ENCODE measurements around the gene PHACTR3.

The PHACTR3 gene

DNA sequence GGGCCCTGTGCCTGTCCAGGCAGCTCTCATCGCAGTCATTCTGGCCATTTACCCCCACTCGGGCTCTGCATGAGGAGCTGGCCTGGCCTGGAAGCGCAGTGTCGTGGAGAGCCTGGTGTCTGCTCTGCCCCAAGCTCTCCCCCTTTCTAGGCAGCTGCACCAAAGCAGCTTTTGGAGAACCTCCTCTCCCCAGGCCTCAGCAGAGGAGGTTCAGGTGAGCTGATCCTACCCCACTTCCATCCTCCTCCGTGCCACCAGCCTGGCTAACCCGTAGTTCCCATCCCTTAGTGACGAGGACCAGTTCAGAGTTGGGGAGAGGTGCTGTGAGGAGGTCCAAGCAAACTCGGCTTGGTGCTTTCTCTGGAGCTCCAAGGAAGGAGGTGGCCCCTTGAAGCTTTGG is 30.5 kb upstream of the PHACTR3 start:
- DNase-seq (ENCODE audit: low read depth in 1 of 2, low spot score in 1 of 2) = no peak

GRCh38 chr20:59574308-59574707 is 30.0 kb upstream of the PHACTR3 start:
- DNase-seq (ENCODE audit: low read depth in 1 of 2, low spot score in 1 of 2) = no peak

GRCh38 chr20:59575216-59575615 is 29.1 kb upstream of the PHACTR3 start:
- no peak for DNase-seq (ENCODE audit: low read depth in 1 of 2, low spot score in 1 of 2)

- DNase-seq (ENCODE audit: low read depth in 1 of 2, low spot score in 1 of 2) = no peak
Observed at GRCh38 chr20:59575653-59576052, 28.7 kb upstream of the PHACTR3 start.

DNA sequence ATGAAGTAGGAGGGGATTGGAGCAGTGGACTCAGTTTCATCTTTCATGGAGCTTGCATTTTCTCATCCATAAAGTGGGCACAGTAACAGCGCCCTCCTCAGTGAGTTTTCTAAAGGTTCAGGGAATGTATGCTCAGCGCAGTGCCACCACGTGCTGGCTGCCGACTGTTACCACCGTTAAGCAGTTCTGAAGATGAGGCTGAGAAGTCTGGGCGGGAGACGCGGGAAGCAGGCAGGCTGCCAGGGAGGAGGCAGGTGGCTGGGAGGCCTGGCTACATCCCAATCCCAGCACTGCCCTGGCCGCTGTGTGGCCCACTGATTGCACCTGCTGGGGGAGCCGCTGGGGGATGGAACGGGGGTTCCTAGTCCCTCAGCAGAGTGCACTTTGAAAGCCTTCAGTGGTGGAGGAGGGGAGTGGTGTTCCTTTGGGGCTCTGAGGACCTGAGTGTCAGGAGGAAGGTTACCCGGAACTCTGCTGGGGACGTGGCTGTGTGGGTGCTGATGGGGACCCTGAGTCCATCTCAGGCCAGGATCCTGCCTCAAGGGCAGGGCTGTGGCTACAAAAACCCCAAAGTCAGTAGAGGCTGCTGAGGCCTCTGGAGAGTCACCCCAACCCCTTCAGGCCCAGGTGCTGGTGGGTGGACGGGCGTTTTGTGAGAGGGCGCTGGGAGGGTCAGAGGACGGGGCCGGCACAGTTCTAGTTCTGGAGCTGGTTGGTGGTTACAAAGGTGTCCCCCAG is 28.0 kb upstream of the PHACTR3 start:
- DNase-seq (ENCODE audit: low read depth in 1 of 2, low spot score in 1 of 2) = no peak

DNA sequence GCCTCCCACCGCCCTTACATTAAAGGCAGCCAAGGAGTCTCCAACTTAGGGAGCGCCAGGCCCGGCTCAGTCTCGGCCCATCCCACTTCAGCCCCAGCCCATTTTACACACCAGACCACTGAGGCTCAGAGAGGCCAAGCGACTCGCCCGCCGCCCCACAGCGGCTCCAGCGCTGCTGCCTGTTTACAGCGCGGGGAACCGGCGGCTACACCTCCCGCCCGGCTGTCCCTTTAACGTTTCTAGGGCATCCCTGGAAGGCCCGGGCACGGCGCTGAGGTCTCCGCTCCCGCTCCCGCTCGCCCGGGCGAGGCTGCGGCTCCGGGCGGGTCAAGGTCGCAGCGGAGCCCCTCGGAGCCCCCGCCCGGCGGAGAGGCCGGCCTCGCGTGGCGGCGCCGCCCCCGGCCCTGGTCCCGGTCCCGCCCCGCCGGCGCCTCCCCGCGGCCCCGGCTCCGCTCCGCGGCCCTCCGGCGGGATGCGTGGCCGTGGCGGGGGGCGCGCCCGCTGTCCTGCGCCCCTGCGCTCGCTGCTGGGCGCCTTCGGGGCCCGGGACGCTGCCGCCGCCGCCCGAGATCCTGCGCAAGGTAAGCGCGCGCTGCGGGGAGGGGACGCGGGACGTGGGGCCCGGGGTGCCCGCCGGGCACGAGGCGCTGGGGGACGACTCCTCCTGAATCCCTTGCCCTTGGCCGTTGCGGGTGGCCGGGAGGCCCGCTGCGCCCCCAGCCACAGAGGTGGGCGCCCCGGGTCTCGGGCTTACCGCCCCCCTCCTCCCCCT is 27.1 kb upstream of the PHACTR3 start:
- no peak for DNase-seq (ENCODE audit: low read depth in 1 of 2, low spot score in 1 of 2)

DNA sequence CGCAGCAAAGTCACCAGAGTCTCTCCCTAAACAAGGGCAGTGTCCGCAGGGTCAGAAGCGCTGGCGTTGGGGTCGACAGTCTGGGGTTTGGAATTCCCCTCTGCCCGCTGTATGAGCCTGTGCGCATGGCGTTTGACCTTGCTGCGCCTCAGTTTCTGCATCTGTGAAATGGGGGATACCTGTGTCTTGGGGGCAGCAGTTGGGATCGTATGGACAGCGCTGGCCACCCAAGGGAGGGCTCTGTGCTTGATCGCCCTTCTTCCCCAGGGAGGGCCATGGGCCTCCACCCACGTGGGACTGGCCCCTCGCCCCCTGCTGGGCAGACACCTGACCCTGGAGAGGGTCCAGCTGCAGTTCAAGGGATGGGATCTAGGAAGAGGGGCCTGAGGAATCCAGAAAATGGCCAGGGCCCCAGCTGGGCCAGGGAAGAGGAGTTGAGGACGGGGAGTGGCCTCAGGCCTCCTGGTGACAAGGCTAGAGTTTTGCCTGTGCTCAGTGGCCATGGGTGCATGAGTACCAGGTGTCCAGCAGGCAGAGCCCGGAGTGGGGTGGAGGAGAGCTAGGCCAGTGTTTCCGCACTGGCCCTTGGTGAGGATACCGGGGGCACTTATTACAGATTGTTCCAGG is 26.4 kb upstream of the PHACTR3 start:
- no peak for DNase-seq (ENCODE audit: low read depth in 1 of 2, low spot score in 1 of 2)

GRCh38 chr20:59578436-59579403 is 25.6 kb upstream of the PHACTR3 start:
- no peak for DNase-seq (ENCODE audit: low read depth in 1 of 2, low spot score in 1 of 2)

DNA sequence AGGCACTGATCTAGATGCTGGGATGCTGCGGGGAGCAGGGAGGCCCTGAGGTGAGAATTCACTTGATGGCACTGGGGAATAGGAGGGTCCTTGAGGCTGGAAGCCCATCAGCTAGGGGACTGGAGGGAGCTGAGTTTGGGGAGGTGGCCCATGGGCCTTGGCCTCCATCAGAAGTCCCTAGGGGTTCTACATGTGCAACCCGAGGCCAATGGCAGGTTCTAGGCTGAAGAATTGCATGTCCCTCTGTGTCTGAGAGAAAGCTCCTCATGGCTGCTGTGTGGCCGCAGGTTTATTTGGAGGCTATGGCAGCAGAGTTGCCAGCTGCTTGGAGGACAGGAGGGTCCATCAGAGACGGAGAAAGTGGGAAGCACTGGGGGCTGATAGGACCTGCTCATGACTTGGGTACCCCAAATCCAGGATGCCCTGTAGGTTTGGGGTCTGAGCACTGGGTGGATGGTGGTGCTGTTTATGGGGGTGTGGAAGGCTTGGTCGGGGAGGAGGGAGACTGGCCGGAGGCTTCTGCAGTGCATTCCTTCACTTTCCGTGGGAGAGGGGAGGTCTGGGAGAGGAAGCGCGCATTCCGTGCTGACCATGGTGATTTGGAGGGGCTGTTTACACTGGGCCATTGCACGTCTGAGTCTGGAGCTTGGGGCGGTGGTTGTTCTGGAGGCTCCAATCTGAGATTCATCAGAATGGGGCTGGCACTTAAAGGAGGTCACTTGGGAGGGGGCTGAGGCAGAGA is 24.8 kb upstream of the PHACTR3 start:
- DNase-seq (ENCODE audit: low read depth in 1 of 2, low spot score in 1 of 2) = no peak

DNA sequence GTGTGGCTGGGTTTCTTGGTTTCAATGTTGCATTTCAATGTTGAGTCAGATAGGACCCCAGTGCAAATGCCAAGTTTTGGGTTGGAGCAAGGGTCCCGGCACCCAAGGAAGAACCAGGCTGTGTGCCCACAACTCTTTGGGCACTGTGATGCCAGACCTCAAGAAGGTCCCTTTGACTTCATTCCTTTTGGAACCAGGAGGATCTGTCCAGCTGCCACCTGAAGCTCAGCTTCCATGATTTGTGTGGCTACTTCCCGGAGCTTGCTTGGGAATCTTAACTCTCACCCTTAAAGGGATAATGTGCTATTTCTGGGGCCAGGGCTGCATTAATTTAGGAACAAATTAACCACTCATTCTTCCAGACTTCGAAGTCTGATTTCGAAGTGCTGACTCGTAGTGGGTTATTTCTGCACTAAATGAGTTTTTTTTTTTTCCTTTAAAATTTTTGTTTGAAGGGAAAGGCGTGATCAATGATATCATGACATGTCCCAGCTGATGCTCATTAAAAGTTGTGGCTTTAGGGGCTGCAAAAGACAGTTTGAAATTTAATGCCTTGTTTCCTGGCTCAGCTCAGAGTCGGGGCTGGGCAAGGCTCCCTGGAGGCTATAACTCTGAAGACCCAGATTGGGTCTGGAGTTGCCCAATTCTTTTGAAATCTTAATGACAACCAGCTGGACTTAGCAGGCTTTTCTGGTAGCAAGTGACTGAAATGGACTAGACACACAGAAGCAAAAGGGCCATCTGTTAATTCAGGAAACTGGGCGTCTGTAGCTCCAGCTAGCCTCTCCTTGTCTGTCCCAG is 24.0 kb upstream of the PHACTR3 start:
- DNase-seq (ENCODE audit: low read depth in 1 of 2, low spot score in 1 of 2) = no peak

- no peak for DNase-seq (ENCODE audit: low read depth in 1 of 2, low spot score in 1 of 2)
Observed at GRCh38 chr20:59580991-59581401, 23.3 kb upstream of the PHACTR3 start.

DNA sequence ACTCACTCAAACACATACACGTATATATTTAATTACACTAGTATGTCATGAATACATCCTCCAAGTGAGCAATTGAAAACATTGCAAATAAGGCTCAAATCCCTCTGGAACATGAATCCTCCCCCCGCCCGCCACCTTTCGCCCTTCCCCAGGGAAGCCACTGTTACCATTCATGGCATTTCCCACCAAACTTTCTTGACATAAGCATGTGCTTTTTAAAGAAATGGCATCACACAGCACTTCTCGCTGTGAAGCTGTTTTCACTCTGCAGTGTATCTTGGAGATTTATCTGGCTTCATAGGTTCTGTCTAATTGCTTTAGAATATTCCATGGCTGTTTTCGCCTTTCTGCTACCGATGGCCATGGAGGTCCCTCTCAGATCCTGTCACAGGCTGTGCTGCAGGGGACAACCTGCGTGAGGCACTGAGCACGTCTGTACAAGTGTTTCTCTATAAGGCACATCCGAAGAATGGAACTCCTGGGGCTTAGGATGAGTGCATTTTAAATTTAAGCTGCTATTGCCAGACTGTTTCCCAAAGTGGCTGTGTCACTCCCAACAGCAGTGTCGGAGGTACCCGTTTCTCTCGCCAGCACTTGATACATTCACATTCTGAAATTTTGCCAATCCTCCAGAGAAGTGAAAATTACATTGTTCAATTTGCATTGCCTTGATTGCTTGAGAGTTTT is 22.2 kb upstream of the PHACTR3 start:
- no peak for DNase-seq (ENCODE audit: low read depth in 1 of 2, low spot score in 1 of 2)

- DNase-seq (ENCODE audit: low read depth in 1 of 2, low spot score in 1 of 2) = no peak
Observed at GRCh38 chr20:59583428-59584277, 20.7 kb upstream of the PHACTR3 start.

GRCh38 chr20:59584278-59584925 is 19.9 kb upstream of the PHACTR3 start:
- DNase-seq (ENCODE audit: low read depth in 1 of 2, low spot score in 1 of 2) = no peak

DNA sequence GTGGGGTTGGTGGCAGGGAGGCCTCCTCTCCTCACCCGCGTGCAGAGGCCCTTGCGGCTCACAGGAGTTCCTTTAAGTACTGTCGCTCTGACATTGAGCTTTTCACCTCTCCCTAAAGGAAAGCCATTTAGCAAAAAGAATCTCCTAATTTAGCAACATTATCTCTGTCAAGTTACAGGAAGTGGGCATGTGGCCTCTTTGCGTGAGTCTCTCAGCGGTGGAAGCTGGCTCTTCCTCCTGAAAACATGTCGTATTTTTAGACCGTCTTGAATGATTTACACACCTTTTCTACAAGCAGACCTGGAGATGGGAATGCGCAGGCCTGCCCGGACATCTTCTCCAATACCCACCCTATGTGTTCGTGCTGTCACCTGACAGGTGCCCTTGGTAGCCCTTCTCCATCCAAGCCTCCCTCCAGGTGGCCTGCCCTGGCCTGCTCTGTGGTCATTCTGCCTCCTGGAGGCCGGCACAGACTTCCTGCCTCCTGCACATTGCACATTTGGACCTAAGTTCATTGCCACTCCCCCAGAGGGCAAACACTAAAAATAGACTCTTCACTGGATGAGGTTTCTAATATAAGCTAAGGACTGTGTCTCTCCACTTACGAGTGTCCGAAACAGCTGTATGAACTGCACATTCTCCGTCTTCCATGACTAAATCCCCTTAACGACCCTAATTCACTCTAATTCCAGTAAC is 18.5 kb upstream of the PHACTR3 start:
- no peak for DNase-seq (ENCODE audit: low read depth in 1 of 2, low spot score in 1 of 2)

GRCh38 chr20:59586613-59587012 is 17.7 kb upstream of the PHACTR3 start:
- DNase-seq (ENCODE audit: low read depth in 1 of 2, low spot score in 1 of 2) = no peak

DNA sequence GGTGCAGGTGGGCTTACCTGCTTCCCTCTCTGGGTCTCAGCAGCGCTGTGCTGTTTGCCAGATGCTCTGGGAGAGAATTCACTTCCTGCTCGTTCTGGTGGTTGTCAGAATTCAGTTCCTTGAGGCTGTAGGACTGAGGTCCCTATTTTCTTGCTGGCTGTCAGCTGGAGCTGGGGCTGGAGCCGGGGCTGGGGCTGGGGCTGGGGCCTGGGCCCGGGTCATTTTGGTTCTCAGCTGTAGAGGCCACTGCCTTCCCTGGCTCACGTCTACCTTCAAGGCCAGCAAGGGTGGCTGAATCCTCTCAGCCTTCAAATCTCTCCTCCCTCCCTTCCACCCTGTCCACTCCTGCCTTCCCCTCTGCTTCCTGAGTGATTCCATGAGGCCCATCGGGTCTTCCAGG is 16.8 kb upstream of the PHACTR3 start:
- DNase-seq (ENCODE audit: low read depth in 1 of 2, low spot score in 1 of 2) = no peak
